Nephron progenitor cell (in vitro differentiated cells): ENCODE results near the gene APOL2.

Experiments
- DNase-seq: peaks from one replicate; pipeline ENCODE4 v3.0.0; 2021
- H3K27ac Mint-ChIP-seq: 2 replicates; pipeline ENCODE4 v1.8.0; 2021; ENCODE audit warnings: mild to moderate bottlenecking, moderate library complexity, mixed read lengths
- H3K27me3 Mint-ChIP-seq: 2 replicates; pipeline ENCODE4 v1.8.0; 2021; ENCODE audit warnings: mild to moderate bottlenecking, low read depth, mixed read lengths; ENCODE audit not compliant: poor library complexity
- H3K36me3 Mint-ChIP-seq: 2 replicates; pipeline ENCODE4 v1.8.0; 2021; ENCODE audit warnings: low read depth, mixed read lengths
- H3K4me1 Mint-ChIP-seq: 2 replicates; pipeline ENCODE4 v1.8.0; 2021; ENCODE audit warnings: mixed read lengths
- H3K4me3 Mint-ChIP-seq: 2 replicates; pipeline ENCODE4 v1.8.0; 2021; ENCODE audit warnings: mild to moderate bottlenecking, moderate library complexity, mixed read lengths
- H3K9me3 Mint-ChIP-seq: 2 replicates; pipeline ENCODE4 v1.8.0; 2021; ENCODE audit warnings: mild to moderate bottlenecking, moderate library complexity, mixed read lengths
- CTCF ChIP-seq: fragments of 200-600 bp; sonication (generic); IDR thresholded peaks from 2 replicates; pipeline ENCODE4 v1.5.0; 2021; ENCODE audit warnings: antibody characterized with exemption

APOL2 gene

GRCh38 chr22:36227806-36228205 lies 11.5 kb downstream of the APOL2 start:
- DNase-seq, result no peak
- Mint-ChIP-seq H3K4me1 (peaks cover 10% of the 10 kb centered on the region), H3K36me3 (peaks cover 10% of the 10 kb centered on the region), H3K27me3 (peaks cover 10% of the 10 kb centered on the region), H3K27ac (no peak overlapping the region), H3K4me3 (no peak overlapping the region), H3K9me3 (no peaks in the 10 kb centered on the region)
- TF ChIP-seq CTCF, result no peak

- Mint-ChIP-seq H3K27me3 (peaks cover 14% of the 10 kb centered on the region), H3K27ac (no peak overlapping the region), H3K4me1 (peaks cover 7% of the 10 kb centered on the region), H3K36me3 (peaks cover 9% of the 10 kb centered on the region), H3K4me3 (no peak overlapping the region), H3K9me3 (no peaks in the 10 kb centered on the region)
- DNase-seq, result no peak
- no peak for TF ChIP-seq CTCF
Measured at GRCh38 chr22:36227396-36227795, 11.9 kb downstream of the APOL2 start.

GRCh38 chr22:36226189-36226588 lies 13.1 kb downstream of the APOL2 start:
- H3K4me3 Mint-ChIP-seq, result no peak overlapping the region
- no peak for TF ChIP-seq CTCF
- DNase-seq, result no peak
- peaks cover 5% of the 10 kb centered on the region for H3K36me3 Mint-ChIP-seq
- peaks cover 18% of the 10 kb centered on the region for H3K4me1 Mint-ChIP-seq
- H3K27ac Mint-ChIP-seq, result no peak overlapping the region
- no peaks in the 10 kb centered on the region for H3K9me3 Mint-ChIP-seq
- H3K27me3 Mint-ChIP-seq, result peaks cover 14% of the 10 kb centered on the region

- TF ChIP-seq CTCF, result no peak
- H3K4me1 Mint-ChIP-seq, result peaks cover 25% of the 10 kb centered on the region
- peaks cover 14% of the 10 kb centered on the region for H3K27me3 Mint-ChIP-seq
- H3K4me3 Mint-ChIP-seq, result no peak overlapping the region
- no peak overlapping the region for H3K27ac Mint-ChIP-seq
- DNase-seq, result no peak
- peaks cover 5% of the 10 kb centered on the region for H3K36me3 Mint-ChIP-seq
- H3K9me3 Mint-ChIP-seq, result no peaks in the 10 kb centered on the region
Measured at GRCh38 chr22:36225333-36225922, 13.9 kb downstream of the APOL2 start.

- no peaks in the 10 kb centered on the region for H3K9me3 Mint-ChIP-seq
Measured at GRCh38 chr22:36224245-36224644, 15.1 kb downstream of the APOL2 start.

More at GRCh38 chr22:36224245-36224644, 15.1 kb downstream of the APOL2 start:
- Mint-ChIP-seq H3K27me3 (peaks cover 14% of the 10 kb centered on the region), H3K4me3 (no peak overlapping the region), H3K4me1 (peaks cover 26% of the 10 kb centered on the region), H3K36me3 (peaks cover 5% of the 10 kb centered on the region), H3K27ac (no peak overlapping the region)
- DNase-seq, result no peak
- no peak for TF ChIP-seq CTCF
